Measurements from ENCODE around the gene PARD3B. TPM values are rescaled to one million over a fixed set of nuclear protein-coding genes. Genes with fewer than 3 reads are reported as not detected.

The PARD3B gene
- total and polyA plus RNA-seq, 2 of the 13 experiments (the other 11 are each of a cell fraction or from before 2014, with no cell fraction given), result 0.71 to 2.3 TPM

DNA sequence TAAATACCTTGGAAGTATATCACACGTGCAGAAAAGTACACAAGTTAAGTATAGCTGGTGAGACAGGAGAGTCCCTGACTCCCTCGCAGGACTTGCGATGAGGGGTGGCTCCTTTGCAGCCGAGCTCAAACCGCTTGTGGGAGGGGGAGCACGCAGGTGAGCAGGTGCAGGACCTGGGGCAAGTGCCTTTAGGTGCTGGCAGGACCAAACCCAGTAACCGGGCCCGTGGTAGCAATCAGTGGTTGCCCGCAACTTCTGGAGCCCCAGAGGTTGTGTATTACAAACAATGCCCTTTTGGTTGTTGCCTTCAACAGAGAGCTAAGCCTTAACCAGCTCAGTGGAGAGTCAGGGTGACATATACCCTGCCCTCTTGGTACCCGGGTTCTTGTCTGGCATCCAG, 132.8 kb downstream of the PARD3B start (continued):
- TF ChIP-seq, protein P1, sequence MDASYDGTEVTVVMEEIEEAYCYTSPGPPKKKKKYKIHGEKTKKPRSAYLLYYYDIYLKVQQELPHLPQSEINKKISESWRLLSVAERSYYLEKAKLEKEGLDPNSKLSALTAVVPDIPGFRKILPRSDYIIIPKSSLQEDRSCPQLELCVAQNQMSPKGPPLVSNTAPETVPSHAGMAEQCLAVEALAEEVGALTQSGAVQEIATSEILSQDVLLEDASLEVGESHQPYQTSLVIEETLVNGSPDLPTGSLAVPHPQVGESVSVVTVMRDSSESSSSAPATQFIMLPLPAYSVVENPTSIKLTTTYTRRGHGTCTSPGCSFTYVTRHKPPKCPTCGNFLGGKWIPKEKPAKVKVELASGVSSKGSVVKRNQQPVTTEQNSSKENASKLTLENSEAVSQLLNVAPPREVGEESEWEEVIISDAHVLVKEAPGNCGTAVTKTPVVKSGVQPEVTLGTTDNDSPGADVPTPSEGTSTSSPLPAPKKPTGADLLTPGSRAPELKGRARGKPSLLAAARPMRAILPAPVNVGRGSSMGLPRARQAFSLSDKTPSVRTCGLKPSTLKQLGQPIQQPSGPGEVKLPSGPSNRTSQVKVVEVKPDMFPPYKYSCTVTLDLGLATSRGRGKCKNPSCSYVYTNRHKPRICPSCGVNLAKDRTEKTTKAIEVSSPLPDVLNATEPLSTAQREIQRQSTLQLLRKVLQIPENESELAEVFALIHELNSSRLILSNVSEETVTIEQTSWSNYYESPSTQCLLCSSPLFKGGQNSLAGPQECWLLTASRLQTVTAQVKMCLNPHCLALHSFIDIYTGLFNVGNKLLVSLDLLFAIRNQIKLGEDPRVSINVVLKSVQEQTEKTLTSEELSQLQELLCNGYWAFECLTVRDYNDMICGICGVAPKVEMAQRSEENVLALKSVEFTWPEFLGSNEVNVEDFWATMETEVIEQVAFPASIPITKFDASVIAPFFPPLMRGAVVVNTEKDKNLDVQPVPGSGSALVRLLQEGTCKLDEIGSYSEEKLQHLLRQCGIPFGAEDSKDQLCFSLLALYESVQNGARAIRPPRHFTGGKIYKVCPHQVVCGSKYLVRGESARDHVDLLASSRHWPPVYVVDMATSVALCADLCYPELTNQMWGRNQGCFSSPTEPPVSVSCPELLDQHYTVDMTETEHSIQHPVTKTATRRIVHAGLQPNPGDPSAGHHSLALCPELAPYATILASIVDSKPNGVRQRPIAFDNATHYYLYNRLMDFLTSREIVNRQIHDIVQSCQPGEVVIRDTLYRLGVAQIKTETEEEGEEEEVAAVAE (CRISPR knock-in tag; IDR thresholded peaks at IDR 0.05; ENCODE audit: borderline replicate concordance), result no peak
- TF ChIP-seq NRL (CRISPR knock-in tag; IDR thresholded peaks at IDR 0.05; ENCODE audit: borderline replicate concordance), result no peak
- no peak for TF ChIP-seq ATF7-NPFF (CRISPR knock-in tag; IDR thresholded peaks at IDR 0.05; ENCODE audit: low read depth)
- no peak for TF ChIP-seq NFIC (IDR thresholded peaks at IDR 0.05; ENCODE audit: low read length)
- TF ChIP-seq MIXL1 (CRISPR knock-in tag; IDR thresholded peaks at IDR 0.05), result no peak
- no peak for TF ChIP-seq SRSF4 (IDR thresholded peaks at IDR 0.05; ENCODE audit: low read depth, low read length, poor library complexity, severe bottlenecking)
- TF ChIP-seq, protein P2, sequence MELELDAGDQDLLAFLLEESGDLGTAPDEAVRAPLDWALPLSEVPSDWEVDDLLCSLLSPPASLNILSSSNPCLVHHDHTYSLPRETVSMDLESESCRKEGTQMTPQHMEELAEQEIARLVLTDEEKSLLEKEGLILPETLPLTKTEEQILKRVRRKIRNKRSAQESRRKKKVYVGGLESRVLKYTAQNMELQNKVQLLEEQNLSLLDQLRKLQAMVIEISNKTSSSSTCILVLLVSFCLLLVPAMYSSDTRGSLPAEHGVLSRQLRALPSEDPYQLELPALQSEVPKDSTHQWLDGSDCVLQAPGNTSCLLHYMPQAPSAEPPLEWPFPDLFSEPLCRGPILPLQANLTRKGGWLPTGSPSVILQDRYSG (CRISPR knock-in tag; IDR thresholded peaks at IDR 0.05), result no peak

DNA sequence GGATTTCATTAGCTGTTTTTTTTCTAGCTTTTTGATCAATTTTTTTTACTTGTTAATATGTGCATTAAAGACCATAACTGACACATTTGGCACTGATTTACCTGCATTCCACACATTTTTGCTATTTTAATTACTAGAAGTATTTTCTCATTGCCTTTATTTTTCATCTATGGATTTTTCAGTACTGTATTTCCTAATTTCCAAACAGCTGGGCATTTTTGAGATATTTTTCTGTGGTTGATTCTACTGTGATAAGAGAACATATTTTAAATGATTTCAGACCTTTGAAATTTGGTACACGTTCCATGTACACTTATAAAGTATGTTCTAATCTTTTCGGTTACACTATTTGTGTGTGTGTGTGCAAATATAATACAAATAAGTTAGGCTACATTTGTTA, 135.3 kb downstream of the PARD3B start:
- Histone ChIP-seq H3K9me3 (ENCODE audit: low read length) (peaks cover 13% of the 10 kb centered on the region; the same call in 1 of the 2 replicates), H3K4me1 (ENCODE audit: insufficient read depth, low read length) (peaks cover 10% of the 10 kb centered on the region), H2AFZ (ENCODE audit: low read length) (no peak overlapping the region), H3K27ac (ENCODE audit: extremely low read length, insufficient read depth, low read length) (no peak overlapping the region), H3K79me2 (ENCODE audit: insufficient read depth, low read length) (no peaks in the 10 kb centered on the region), H3K36me3 (replicated peaks in 1 of 2; ENCODE audit: control insufficient read depth in 1 of 2, insufficient read depth in 2 of 2, low read length in 2 of 2) (no peaks in the 10 kb centered on the region), H4K20me1 (ENCODE audit: insufficient read depth, low read length) (no peaks in the 10 kb centered on the region), H3K9ac (ENCODE audit: insufficient read depth, low read depth, low read length) (no peak overlapping the region), H3K4me3 (replicated peaks in 1 of 3; ENCODE audit: insufficient read depth in 1 of 3, low read depth in 2 of 3, low read length in 3 of 3) (no peak overlapping the region), H3K4me2 (ENCODE audit: low read depth, low read length) (no peak overlapping the region), H3K27me3 (ENCODE audit: control insufficient read depth in 1 of 2, insufficient read depth in 2 of 2, low read length in 2 of 2) (no peaks in the 10 kb centered on the region)
- 66% methylated on average over 2 of the region's 2 CpGs for WGBS (ENCODE audit: low lambda C conversion rate)
- intact Hi-C loops (cut with micrococcal nuclease; ENCODE audit: unreplicated experiment), result loop anchor here (10.0 kb wide), 1 partner anchor 196 kb away; no protein-coding TSS in a partner anchor
- ChIA-PET CTCF (ENCODE audit: low intra/inter-chr PET ratio, low total read pairs) (no interaction called here), POLR2A (no interaction called here)
- DNase-seq (ENCODE audit: low spot score) (no peak), FAIRE-seq (no peak), ATAC-seq (no peak)
- no TSS peak for BruUV-seq (replicated peaks)
- in situ Hi-C loops (cut with HindIII; ENCODE audit: extremely low pct_ligation_motif_present, low pct_unique_long_range_greater_than_20kb), result no loop called here
- TF ChIP-seq, protein P3, sequence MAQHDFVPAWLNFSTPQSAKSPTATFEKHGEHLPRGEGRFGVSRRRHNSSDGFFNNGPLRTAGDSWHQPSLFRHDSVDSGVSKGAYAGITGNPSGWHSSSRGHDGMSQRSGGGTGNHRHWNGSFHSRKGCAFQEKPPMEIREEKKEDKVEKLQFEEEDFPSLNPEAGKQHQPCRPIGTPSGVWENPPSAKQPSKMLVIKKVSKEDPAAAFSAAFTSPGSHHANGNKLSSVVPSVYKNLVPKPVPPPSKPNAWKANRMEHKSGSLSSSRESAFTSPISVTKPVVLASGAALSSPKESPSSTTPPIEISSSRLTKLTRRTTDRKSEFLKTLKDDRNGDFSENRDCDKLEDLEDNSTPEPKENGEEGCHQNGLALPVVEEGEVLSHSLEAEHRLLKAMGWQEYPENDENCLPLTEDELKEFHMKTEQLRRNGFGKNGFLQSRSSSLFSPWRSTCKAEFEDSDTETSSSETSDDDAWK (CRISPR knock-in tag; IDR thresholded peaks at IDR 0.05), result no peak
- TF ChIP-seq, protein P1 (CRISPR knock-in tag; IDR thresholded peaks at IDR 0.05; ENCODE audit: borderline replicate concordance), result no peak

All from HepG2 (cell line).